ENCODE data around the gene TLN1.
A peak's percentile ranks its signal among the peaks of the same experiment; 100 is the strongest.

The TLN1 gene

GRCh38 chr9:35658968-35659220 lies 73.1 kb downstream of the TLN1 start:
- peak; percentile 52 to 74 for DNase-seq (ENCODE audit: low read depth in 2 of 2)
- TF ChIP-seq CTCF (IDR thresholded peaks at IDR 0.05; ENCODE audit: low read depth, low read length): no peak

GRCh38 chr9:35658137-35658967 lies 73.6 kb downstream of the TLN1 start, which contains the start of gene CCDC107:
Gene CCDC107, plus strand, starts transcription at chr9:35658292. Its CDS starts 88 bp downstream, at chr9:35658380.
- peak within 1 kb of the TSS; percentile 92 to 97 for H3K4me3 ChIP-seq (replicated peaks in 1 of 2; ENCODE audit: low read depth in 2 of 2, low read length in 2 of 2)
- DNase-seq (ENCODE audit: low read depth in 2 of 2): peak; percentile 87 to 90
- peak; percentile 51 for TF ChIP-seq CTCF (IDR thresholded peaks at IDR 0.05; ENCODE audit: low read depth, low read length)

More at GRCh38 chr9:35658968-35659220, 73.1 kb downstream of the TLN1 start:
- H3K4me3 ChIP-seq (replicated peaks in 1 of 2; ENCODE audit: low read depth in 2 of 2, low read length in 2 of 2): peak overlapping the region; percentile 92 to 97

- peak within 1 kb of the TSS; percentile 92 to 97 for H3K4me3 ChIP-seq (replicated peaks in 1 of 2; ENCODE audit: low read depth in 2 of 2, low read length in 2 of 2)
- DNase-seq (ENCODE audit: low read depth in 2 of 2): peak; percentile 100
- peak; percentile 33 for TF ChIP-seq CTCF (IDR thresholded peaks at IDR 0.05; ENCODE audit: low read depth, low read length)
Observed at GRCh38 chr9:35657546-35658136, 74.4 kb downstream of the TLN1 start, which contains the start of gene RMRP. Gene RMRP, minus strand, starts transcription at chr9:35658019.

GRCh38 chr9:35656831-35657545 lies 75.0 kb downstream of the TLN1 start:
- no peak for TF ChIP-seq CTCF (IDR thresholded peaks at IDR 0.05; ENCODE audit: low read depth, low read length)
- DNase-seq (ENCODE audit: low read depth in 2 of 2): peak in 1 of 2 donors; percentile 65
- peak overlapping the region; percentile 30 to 35 for H3K4me3 ChIP-seq (replicated peaks in 1 of 2; ENCODE audit: low read depth in 2 of 2, low read length in 2 of 2)

- TF ChIP-seq CTCF (IDR thresholded peaks at IDR 0.05; ENCODE audit: low read depth, low read length): no peak
- DNase-seq (ENCODE audit: low read depth in 2 of 2): no peak
- no peak overlapping the region for H3K4me3 ChIP-seq (replicated peaks in 1 of 2; ENCODE audit: low read depth in 2 of 2, low read length in 2 of 2)
Observed at GRCh38 chr9:35656348-35656747, 75.6 kb downstream of the TLN1 start.

GRCh38 chr9:35653611-35654010 lies 78.4 kb downstream of the TLN1 start:
- no peak overlapping the region for H3K4me3 ChIP-seq (replicated peaks in 1 of 2; ENCODE audit: low read depth in 2 of 2, low read length in 2 of 2)
- TF ChIP-seq CTCF (IDR thresholded peaks at IDR 0.05; ENCODE audit: low read depth, low read length): no peak
- DNase-seq (ENCODE audit: low read depth in 2 of 2): no peak
